RCC 7860 (cell line): ENCODE data around the gene MRPS33.

Experiments used
- DNase-seq: peaks from one replicate; pipeline ENCODE4 v3.0.0-alpha.2; 2015; ENCODE audit warnings: low spot score
- FAIRE-seq: peaks from 2 replicates; lab custom pipeline; 2012; peaks lifted over from hg19 to GRCh38; lab: Jason Lieb, UNC

The MRPS33 gene

DNA sequence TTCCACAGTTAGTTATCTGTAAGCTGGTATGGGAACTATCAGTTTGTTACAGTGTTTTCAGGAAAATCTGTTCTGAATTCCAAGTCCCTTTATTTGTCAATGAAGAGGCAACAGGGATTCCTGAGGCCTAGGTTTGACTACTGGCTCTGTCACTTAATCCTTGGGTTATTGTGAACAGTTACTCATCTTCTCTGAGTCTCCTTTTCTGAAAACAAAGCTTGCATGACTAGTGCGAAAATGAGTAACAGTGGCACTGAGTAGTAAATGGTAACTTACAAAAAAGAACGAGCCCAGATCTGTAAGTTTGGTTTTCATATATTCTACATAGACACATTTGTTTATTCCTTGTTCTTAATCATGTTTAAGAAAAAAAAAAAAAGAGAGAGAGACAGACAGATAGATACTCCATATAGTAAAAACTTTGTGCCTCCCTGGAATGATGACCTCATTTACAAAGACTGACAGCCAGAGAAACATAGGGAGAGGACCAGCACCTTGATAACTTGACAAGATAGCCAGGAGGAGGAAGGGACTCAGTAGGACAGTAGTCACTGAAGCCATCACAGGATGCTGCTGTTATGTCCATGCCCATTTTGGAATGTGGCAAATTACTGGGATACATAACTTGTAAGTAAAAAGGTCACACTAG is 1.9 kb downstream of the MRPS33 start:
- DNase-seq (peak; percentile 71), FAIRE-seq (peak; percentile 86)

DNA sequence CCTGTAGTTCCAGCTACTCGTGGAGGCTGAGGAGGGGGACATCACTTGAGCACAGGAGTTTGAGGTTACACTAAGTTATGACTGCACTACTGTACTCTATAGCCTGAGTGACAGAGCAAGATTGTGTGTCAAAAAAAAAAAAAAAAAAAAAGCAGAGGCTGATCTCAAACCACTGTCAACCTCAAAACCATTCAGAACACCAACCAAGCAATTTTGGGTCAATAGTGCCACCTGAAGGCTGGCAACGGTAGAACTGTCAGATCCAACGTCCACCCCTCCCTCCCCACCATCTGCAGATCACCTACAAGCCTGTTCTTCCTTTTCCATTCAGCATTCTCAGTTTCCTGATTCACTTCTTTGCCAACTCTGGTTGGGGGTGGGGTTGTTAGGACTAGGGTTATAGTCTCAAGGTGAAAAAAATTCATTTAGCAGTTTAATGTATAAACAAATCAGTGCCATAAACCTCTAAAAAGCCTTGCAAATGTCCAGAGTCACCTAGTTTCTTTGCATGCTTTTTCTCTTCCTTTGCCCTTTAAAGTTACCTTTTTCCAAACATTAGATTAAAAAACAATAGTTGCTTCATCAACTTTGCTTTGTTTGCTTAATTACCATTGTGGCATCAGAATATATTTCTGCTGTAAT is 2.6 kb downstream of the MRPS33 start:
- peak; percentile 65 for DNase-seq
- peak; percentile 81 for FAIRE-seq

DNA sequence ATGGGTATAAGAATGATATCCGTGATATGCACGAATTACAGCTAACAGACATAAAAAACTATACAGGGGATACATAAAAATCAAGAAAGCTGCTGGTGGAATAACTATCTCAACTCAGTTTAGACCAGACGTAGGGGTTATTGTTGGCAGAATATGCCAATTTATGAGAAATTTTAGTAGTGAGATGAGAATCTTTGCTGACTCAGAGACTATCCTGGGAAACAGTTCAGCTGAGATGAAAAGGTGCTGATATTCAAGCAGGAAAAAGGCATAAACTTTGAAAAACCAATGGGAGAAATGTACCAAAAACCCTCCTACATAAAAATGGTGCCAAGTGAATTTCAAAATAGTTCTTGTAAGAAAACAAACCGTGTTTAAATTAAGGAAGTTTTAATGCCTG is 3.3 kb downstream of the MRPS33 start:
- no peak for FAIRE-seq
- no peak for DNase-seq

DNA sequence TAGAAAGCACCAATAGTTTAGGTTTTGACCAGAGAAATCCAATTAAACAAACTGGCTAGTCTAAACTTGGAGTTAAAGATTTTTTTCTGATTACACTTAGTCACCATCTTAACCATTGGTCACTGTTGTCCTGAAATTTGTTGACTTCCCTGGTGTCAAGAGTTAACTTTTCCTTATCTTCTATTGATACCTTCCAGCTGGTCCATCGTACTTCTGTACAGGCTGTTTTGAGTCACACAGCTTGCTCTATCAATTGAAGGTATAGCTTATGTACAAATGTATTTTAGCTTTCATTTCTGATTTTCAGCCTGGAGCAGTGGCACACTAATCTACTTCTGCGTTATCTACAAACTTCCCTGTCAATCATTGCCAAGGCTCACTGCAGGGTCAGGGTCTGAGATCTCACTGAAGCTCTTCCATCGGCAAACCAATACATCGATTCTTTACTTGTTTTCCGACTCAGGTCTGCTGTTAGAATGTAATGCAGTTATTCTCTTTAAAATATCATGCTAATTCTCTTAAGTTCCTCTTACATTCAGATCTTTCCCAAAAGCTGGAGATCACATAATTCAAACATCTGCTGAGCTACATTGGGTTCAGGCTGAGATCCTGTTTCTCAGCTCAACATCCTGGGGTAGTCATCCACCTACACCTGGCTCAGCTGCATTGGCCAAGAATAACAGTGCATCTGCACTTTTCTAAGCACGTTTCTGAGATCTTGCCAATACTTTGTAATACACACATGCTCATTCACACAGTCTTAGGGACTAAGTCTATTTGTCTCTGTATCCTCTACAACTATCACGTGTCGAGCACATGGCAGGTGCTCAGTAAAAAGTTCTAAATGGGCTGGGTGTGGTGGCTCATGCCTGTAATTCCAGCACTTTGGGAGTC is 11.3 kb downstream of the MRPS33 start:
- no peak for DNase-seq
- no peak for FAIRE-seq

DNA sequence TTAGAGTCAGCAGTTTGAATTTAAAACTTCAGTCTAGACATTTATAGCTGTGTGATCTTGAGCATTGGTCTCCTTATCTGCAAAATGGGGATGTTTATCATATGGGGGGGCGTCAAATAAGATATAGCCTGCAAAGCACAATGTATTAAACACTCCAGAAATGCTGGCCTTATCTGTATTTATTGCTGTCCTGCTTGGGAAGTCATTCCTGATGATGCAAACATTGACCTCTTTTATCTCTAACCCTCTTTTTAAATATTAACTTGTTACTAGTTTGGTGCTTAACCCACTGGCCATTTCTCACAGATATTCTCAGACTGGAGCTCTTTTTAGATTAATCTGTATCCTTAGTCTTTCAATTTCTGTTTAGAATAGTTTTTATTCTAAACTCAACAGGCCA is 13.2 kb downstream of the MRPS33 start:
- peak; percentile 95 for FAIRE-seq

DNA sequence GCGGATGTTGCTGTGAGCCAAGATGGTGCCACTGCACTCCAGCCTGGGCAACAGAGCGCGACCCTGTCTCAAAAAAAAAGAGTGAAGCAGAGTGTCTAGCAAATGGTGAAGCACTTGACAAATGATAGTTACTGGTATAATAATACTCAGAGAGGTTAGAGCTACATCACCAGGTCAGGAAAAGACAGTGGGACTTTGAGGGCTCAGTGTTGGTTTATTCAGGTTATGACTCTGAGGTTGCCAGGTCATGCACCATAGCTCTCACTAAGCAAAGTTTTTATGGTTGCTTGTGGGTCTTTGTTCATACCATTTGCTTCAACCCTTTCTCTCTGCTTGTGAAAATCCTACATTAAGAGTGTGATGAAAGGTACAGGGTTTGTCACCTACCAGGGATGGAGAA is 13.6 kb downstream of the MRPS33 start:
- FAIRE-seq (no peak), DNase-seq (peak; percentile 75)

More for the DNA sequence above, 13.2 kb downstream of the MRPS33 start:
- peak; percentile 52 for DNase-seq

DNA sequence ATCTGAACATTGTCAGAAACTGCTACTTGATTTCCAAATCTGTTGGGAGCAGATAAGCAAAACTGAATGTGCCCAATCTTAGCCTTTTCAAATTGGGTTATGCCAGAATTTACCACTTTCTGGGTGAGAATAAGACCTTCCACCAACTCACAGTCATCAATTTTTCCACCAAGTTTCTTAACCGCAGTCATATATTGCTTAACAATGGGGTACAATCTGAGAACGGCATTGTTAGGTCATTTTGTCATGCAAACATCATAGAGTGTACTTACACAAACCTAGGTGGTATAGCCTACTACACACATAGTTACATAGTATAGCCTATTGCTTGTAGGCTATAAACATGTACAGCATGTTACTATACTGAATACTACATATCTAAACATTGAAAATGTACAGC is 16.0 kb downstream of the MRPS33 start:
- FAIRE-seq: no peak

DNA sequence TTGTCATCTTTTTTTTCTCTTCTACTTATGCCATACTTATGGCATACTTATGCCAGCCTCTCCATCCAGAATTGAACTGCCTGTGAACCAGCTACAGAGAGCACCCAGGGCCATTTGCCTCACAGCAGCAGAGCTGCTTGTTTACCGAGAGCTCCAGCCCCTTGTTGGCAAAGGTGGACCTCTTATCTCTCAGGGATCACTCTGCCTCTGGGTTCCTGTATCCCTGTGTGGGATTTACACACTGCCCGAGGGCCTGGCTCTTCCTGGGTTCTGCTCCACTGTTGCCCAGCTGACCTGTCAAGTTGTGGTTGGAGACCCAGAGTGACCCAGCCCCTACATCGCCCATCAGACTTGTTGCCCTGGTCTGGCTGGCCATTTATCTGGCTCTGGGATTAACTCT is 22.3 kb downstream of the MRPS33 start:
- no peak for DNase-seq

More for the DNA sequence above, 16.0 kb downstream of the MRPS33 start:
- DNase-seq: no peak

DNA sequence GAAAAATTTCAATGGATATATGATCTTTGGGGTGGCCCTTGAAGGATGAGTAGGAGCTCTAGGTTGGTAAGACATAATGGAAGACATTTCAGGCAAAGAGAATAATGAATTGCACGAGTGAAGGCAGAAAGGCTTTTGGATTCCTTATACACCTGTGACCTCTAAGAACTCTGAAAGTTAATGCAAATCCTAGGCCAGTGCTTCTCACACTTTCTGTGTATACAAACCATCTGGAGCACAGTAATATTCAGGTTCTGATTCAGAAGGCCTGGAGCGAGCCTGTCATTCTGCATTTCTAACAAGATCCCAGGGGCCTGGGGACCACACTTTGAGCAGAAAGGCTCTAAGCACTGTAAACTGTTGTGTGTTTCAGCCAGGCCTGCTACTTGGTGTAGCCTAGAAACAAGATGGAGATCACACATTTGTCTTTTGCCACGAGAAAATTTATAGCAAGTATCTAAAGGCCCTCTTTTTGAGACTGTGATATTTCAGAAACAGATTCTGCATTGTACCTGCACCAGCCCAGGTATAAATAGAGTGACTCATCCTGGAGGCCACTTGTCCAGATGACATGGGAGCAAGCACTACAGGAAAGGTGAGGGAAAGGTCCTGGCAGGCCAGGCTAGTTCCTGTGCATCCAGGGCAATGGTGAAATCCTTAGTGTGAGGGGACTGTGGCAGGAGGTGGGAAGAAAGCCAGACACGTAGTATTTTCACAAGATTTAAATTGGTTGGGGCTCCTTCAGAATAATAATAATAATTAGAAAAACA is 24.4 kb downstream of the MRPS33 start:
- FAIRE-seq (no peak), DNase-seq (no peak)

More for the DNA sequence above, 22.3 kb downstream of the MRPS33 start:
- no peak for FAIRE-seq

DNA sequence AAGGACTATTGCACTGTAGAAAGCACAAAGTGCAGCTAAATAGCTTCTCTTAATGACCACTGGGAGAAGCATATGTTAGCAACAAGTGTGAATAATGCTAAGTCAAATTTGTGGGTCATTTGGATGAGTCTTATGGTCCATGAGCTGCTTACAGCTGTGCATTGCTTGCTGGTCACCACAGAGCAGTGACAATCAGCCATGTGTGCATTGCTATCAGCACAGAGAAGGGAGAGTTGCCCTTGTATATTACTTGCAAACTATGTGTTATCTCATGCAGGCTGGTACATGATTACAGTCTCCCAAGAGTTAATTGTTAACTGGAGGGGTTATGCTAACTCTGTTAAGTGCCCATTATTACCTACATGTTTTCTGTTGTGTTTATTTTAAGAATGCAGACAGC is 25.7 kb downstream of the MRPS33 start:
- peak; percentile 65 for FAIRE-seq

DNA sequence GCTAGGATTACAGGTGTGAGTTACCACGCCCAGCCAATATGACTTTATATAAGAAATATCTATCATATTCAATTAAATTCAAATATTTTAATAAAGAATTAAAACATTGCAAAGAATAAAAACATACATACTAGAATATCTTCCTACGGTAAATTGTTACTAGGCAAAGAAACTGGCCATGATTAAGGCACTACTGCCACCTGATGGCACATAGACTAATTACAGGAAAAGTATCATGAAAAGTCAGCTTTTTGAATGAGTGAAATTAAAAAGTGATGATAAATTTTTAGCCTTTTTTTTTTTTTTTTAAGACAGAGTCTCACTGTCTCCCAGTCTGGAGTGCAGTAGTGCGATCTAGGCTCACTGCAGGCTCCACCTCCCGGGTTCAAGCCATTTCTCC is 30.9 kb downstream of the MRPS33 start:
- DNase-seq (peak; percentile 49), FAIRE-seq (peak; percentile 91)

More for the DNA sequence above, 25.7 kb downstream of the MRPS33 start:
- DNase-seq: no peak

DNA sequence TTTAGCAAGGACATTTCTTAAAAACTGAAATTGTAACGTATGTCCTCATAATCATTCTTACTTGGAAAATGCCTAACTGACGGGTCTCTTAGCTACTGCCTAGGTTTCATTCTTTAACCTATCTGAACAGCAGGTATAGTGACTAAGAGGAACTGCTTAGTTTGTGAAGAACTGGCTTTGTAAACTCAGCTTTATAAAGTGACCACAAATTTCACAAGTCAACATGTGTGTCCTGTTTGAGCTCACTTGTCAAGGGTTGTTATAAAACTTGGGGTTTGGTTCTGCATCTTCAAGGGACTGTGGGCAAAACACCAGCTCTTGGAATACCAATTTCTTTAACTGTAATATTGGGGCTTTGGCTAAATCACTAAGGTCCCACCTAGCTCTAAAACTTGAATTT is 32.2 kb downstream of the MRPS33 start:
- DNase-seq (no peak), FAIRE-seq (no peak)

DNA sequence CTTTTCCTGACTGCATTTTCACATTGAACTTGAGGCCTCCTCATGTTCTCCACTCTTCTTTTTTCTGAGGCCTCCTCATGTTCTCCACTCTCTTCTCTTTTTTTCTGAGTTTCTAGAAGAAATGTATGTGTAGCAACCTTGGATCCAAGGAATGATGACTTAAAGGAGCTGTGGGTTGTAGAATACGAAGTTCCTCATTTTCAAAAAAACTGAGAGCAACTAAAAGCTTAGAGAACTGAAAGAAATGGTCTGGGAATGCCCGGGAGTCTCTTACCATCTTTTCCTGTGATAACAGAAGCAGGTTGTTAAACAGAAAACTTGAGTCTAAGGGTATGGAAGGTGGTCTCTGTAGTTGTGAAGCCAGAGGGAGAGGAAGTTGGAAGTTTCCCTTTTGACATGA is 32.8 kb downstream of the MRPS33 start:
- FAIRE-seq (no peak), DNase-seq (no peak)

DNA sequence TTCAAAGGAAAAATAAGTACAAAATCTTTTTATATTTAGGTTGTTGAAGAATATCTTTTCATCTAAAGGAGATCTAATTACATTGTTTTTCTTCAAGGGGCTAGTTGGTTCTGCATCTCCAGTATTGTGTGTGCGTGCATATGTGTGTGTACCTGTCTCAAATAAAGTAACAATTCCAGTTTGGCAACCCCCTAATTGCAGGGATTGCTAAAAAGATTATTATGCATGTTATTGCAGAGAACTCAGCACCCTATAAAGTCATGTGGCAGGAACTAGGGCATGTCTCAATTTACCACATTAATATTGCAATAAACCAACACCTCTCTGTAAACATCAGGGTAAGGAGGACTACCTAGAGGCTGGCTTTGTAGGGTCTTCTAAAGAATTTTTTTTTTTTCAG is 37.0 kb downstream of the MRPS33 start:
- DNase-seq: no peak
- FAIRE-seq: no peak

DNA sequence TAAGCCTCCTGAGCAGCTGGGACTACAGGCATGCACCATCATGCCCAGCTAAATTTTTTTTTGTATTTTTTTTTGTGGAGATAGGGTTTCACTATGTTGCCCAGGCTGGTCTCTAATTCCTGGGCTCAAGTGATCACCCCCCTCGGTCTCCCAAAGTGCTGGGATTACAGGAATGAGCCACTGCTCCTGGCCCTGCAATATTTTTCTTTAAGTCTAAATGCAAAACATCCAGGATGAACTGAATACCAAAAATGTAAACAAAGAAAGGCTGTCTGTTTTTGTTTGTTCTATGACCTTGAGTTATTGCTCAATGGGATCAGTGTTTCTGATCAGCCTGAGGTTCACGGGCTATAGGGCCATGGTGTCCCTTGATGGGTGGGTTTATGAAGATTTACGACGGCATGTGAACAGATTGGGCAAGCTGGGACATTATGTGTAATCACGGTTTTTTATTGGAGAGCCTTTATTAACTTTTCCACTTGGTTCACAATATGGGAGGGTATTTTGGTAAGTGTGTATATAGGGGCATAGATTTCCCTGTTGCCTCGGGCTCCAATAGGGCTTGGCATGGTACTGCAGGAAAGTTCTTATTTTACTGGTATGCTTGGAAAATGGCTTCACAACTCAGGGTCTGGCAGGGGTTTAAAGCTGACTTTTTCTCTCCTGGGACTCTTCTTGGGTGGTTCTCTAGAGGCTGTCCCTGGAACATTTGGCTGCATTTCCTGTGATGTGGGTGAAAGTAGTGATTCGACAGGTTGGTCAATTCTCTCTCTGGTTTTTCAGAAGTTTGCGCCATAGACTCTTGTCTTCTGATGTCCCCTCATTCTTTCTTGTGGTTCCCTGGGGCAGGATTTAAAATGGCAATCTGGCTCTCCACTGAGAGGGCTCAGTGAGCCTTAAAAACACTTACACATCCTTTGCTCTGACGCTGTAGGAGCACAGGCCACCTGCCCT is 41.6 kb downstream of the MRPS33 start:
- FAIRE-seq (no peak), DNase-seq (no peak)

DNA sequence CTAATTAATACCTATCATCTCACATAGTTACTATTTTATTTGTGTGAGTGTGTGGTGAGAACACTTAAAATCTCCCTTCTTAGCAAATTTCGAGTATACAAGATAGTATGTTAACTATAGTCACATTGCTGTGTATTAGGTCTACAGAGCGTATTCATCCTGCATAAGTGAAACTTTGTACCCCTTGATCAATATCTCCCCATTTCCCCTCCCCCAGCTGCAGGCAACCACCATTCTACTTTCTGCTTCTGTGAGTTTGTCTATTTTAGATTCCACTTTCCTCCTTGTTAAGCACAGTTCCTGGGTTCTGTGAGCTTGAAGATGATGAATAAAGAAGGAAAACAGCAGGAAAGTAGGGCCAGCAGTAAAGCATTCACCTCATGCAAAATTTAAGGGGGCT is 42.4 kb downstream of the MRPS33 start:
- FAIRE-seq: no peak
- DNase-seq: no peak

DNA sequence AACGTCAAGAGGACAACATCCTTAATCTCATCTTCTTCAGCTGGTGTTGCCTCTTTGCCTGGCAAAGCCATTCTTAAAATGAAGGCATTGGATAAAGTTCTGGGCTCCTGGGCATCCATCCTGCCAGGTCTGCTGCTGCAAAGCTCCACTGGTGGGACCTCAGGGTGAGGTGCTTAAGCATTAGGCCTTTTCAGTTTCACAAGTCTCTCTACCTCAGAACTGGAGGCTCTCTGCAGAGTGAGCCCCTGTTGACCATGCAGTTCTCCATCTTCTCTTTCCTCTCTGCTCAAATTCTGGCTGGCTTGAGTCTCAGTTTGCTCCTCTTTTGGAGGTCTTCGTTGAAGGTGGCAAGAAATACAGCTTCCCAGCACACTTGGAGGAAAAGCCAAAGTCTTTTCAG is 47.3 kb downstream of the MRPS33 start:
- no peak for FAIRE-seq

DNA sequence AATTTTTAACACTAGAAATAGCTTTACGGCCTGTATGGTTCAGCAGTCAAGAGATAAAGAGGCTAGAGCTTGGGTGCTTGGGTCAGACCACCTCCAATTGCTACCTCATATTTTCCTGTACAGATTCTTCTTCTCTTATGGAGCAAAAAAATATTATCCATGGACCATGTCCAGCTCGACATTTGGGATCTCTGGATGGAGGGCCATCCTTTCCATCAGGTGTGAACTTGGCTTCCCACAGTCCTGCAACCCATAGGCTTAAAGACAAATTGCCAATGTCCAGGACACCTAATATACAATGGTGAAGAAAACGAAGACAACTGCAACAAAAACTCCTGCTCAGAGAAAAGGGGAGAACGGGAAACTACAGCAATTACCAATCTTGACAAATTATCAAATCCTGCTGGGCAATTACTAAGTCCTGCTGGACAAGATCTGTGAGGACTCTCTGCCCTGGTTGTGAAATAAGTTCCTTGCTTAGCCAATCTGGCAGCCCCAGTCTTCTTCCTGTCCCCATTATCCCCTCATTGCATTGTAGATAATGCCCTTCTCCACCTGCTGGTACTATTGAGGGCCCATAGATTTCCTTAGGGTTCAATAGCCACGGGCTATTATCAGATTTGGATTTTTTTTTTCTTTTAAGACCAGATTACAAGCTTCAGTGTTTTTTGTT is 48.1 kb downstream of the MRPS33 start:
- DNase-seq (no peak), FAIRE-seq (no peak)

More for the DNA sequence above, 47.3 kb downstream of the MRPS33 start:
- no peak for DNase-seq

DNA sequence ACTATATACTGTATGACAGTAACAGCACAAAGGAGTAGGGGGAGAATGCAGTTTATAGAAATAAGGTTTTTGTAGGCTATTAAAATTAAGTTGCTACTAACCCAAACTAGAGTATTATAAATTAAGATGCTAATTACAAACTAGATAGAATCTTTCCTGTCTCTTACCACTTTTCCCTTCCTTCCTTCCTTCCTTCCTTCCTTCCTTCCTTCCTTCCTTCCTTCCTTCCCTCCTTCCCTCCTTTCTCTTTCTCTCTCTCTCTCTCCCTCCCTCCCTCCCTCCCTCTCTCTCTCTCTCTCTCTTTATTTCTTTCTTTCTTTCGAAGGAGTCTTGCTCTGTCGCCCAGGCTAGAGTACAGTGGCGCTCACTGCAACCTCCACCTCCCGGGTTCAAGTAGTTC is 53.6 kb downstream of the MRPS33 start:
- FAIRE-seq: no peak

More for the DNA sequence above, 53.6 kb downstream of the MRPS33 start:
- no peak for DNase-seq
